ENCODE data around the gene PLOD1. TPM values are rescaled to one million over a fixed set of nuclear protein-coding genes. Genes with fewer than 3 reads are reported as not detected.
A peak's percentile ranks its signal among the peaks of the same experiment; 100 is the strongest.
"Not testable (repeated sequence)": the region's sequence is repeated elsewhere in the genome, so short reads cannot be mapped to it uniquely, and the experiment has no call there.

PLOD1 gene
- total RNA-seq, 1 donor from 2014 or later, result 203 TPM

DNA sequence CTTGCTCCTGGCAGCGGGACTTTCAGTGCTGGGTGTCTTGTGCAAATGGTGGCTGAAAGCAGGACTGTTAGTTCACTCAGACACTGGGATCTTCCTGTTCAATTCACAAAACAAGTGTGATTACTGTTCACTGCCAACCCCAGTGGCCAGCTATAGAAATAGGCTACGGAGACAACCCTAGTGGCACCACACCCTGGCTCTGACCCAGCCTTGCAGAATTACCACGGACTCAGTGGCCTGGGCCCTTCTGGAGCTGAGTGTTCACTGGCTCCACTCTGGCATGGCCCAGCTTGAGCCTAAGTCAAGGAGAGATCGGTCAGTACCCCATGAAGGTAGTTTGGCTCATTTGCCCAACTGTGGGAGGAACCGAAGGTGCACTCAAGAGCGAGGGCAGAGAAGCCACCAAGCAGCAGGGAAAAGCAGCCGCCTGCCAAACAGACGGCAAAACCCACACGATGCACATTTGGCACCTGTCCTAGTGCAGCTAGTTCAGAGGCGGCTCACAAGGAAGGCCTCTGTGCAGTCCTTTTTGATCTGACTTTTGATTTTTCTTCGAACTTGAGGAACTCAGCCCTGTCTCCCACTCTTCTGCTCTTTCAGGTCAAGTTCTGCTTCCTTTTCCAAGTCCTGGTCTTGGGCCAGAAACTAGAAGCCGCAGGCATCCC, 14.1 kb upstream of the PLOD1 start:
- H3K27ac Mint-ChIP-seq, result no peak overlapping the region
- no peak overlapping the region for H3K4me3 Mint-ChIP-seq
- no peak for DNase-seq (ENCODE audit: low spot score in 2 of 2, unreplicated experiment in 2 of 2)

GRCh38 chr1:11921022-11921421, 13.5 kb upstream of the PLOD1 start:
- peaks cover 18% of the 10 kb centered on the region for H3K36me3 Mint-ChIP-seq
- no peaks in the 10 kb centered on the region for H3K9me3 Mint-ChIP-seq
- no peak overlapping the region for H3K4me3 Mint-ChIP-seq
- no peaks in the 10 kb centered on the region for H3K27me3 Mint-ChIP-seq (ENCODE audit: low read depth)
- TF ChIP-seq, protein P1, sequence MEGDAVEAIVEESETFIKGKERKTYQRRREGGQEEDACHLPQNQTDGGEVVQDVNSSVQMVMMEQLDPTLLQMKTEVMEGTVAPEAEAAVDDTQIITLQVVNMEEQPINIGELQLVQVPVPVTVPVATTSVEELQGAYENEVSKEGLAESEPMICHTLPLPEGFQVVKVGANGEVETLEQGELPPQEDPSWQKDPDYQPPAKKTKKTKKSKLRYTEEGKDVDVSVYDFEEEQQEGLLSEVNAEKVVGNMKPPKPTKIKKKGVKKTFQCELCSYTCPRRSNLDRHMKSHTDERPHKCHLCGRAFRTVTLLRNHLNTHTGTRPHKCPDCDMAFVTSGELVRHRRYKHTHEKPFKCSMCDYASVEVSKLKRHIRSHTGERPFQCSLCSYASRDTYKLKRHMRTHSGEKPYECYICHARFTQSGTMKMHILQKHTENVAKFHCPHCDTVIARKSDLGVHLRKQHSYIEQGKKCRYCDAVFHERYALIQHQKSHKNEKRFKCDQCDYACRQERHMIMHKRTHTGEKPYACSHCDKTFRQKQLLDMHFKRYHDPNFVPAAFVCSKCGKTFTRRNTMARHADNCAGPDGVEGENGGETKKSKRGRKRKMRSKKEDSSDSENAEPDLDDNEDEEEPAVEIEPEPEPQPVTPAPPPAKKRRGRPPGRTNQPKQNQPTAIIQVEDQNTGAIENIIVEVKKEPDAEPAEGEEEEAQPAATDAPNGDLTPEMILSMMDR (IDR thresholded peaks at IDR 0.05; ENCODE audit: unreplicated experiment), result no peak
- peaks cover 21% of the 10 kb centered on the region for H3K4me1 Mint-ChIP-seq
- no peak for DNase-seq (ENCODE audit: low spot score in 2 of 2, unreplicated experiment in 2 of 2)
- H3K27ac Mint-ChIP-seq, result no peak overlapping the region

More for the DNA sequence above, 14.1 kb upstream of the PLOD1 start:
- TF ChIP-seq, protein P1 (IDR thresholded peaks at IDR 0.05; ENCODE audit: unreplicated experiment), result no peak
- Mint-ChIP-seq H3K27me3 (ENCODE audit: low read depth) (no peaks in the 10 kb centered on the region), H3K9me3 (no peaks in the 10 kb centered on the region), H3K36me3 (peaks cover 18% of the 10 kb centered on the region), H3K4me1 (peaks cover 21% of the 10 kb centered on the region)

GRCh38 chr1:11923069-11923826, 11.3 kb upstream of the PLOD1 start:
- Mint-ChIP-seq H3K27ac (no peak overlapping the region), H3K9me3 (no peaks in the 10 kb centered on the region), H3K4me3 (peak overlapping the region; percentile 73), H3K4me1 (peaks cover 29% of the 10 kb centered on the region), H3K36me3 (peaks cover 18% of the 10 kb centered on the region), H3K27me3 (ENCODE audit: low read depth) (no peaks in the 10 kb centered on the region)
- TF ChIP-seq, protein P1 (IDR thresholded peaks at IDR 0.05; ENCODE audit: unreplicated experiment), result no peak
- DNase-seq (ENCODE audit: low spot score in 2 of 2, unreplicated experiment in 2 of 2), result no peak

- TF ChIP-seq, protein P1 (IDR thresholded peaks at IDR 0.05; ENCODE audit: unreplicated experiment), result no peak
- peak overlapping the region; percentile 73 for H3K4me3 Mint-ChIP-seq
- no peak overlapping the region for H3K27ac Mint-ChIP-seq
- no peaks in the 10 kb centered on the region for H3K9me3 Mint-ChIP-seq
- DNase-seq (ENCODE audit: low spot score in 2 of 2, unreplicated experiment in 2 of 2), result no peak
- peaks cover 18% of the 10 kb centered on the region for H3K36me3 Mint-ChIP-seq
- peaks cover 29% of the 10 kb centered on the region for H3K4me1 Mint-ChIP-seq
- no peaks in the 10 kb centered on the region for H3K27me3 Mint-ChIP-seq (ENCODE audit: low read depth)
These were observed 10.7 kb upstream of the PLOD1 start for GRCh38 chr1:11923827-11924113.

GRCh38 chr1:11924334-11925195, 10.0 kb upstream of the PLOD1 start:
- peak overlapping the region; percentile 86 for H3K27ac Mint-ChIP-seq
- TF ChIP-seq, protein P1 (IDR thresholded peaks at IDR 0.05; ENCODE audit: unreplicated experiment), result no peak

DNA sequence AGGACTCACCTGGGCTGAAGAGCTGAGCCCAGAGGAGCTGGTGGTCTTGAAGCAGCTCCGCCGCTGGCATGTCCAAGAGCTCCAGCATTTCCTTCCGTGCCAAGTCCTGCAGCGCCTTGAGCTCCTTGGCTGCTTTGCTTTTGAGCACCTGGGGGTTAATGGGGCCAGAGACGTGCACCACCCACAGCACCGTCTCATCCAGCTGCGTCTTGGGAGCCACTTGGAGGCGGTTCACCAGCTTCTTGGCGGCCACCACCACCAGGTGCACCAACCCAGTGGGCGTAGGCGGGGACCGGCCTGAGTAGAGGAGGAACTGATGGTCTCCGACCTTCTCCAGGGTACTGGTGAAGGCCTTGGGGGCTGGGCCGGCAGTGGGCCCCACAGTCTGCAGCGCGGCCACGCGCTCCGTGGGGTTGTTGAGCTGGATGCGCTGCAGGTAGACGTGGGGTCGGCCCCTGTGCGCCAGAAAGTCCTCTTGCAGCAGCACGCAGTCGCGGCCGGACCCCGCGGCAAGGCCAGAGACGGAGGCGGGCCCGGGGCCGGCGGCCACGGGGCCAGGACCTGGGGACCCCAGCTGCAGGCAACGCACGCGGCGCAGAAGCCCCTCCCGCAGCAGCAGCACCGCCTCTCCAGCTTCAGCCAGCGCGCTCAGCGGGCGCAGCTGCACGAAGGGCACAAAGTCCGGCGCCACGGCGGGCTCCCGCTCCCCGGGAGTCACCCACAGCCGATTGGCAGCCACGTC, 9.2 kb upstream of the PLOD1 start:
- Mint-ChIP-seq H3K4me1 (peaks cover 32% of the 10 kb centered on the region), H3K4me3 (peak overlapping the region; percentile 73), H3K36me3 (peaks cover 11% of the 10 kb centered on the region)
- not testable (repeated sequence) for H3K27me3 Mint-ChIP-seq (ENCODE audit: low read depth); H3K27ac Mint-ChIP-seq; H3K9me3 Mint-ChIP-seq; DNase-seq (ENCODE audit: low spot score in 2 of 2, unreplicated experiment in 2 of 2)

More at GRCh38 chr1:11924334-11925195, 10.0 kb upstream of the PLOD1 start:
- Mint-ChIP-seq H3K4me3 (peak overlapping the region; percentile 73), H3K9me3 (no peaks in the 10 kb centered on the region), H3K4me1 (peaks cover 29% of the 10 kb centered on the region), H3K27me3 (ENCODE audit: low read depth) (no peaks in the 10 kb centered on the region), H3K36me3 (peaks cover 18% of the 10 kb centered on the region)
- DNase-seq (ENCODE audit: low spot score in 2 of 2, unreplicated experiment in 2 of 2), result no peak
